ENCODE measurements around the gene ST6GALNAC6.

- TF ChIP-seq, protein P1, sequence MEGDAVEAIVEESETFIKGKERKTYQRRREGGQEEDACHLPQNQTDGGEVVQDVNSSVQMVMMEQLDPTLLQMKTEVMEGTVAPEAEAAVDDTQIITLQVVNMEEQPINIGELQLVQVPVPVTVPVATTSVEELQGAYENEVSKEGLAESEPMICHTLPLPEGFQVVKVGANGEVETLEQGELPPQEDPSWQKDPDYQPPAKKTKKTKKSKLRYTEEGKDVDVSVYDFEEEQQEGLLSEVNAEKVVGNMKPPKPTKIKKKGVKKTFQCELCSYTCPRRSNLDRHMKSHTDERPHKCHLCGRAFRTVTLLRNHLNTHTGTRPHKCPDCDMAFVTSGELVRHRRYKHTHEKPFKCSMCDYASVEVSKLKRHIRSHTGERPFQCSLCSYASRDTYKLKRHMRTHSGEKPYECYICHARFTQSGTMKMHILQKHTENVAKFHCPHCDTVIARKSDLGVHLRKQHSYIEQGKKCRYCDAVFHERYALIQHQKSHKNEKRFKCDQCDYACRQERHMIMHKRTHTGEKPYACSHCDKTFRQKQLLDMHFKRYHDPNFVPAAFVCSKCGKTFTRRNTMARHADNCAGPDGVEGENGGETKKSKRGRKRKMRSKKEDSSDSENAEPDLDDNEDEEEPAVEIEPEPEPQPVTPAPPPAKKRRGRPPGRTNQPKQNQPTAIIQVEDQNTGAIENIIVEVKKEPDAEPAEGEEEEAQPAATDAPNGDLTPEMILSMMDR (IDR thresholded peaks at IDR 0.05; ENCODE audit: poor library complexity, severe bottlenecking): no peak
- no peak for TF ChIP-seq RAD21 (conservative IDR thresholded peaks at IDR 0.05)
- no peak for TF ChIP-seq EZH2 (IDR thresholded peaks at IDR 0.05; ENCODE audit: borderline replicate concordance, insufficient read depth, low read length, poor library complexity, severe bottlenecking)
- TF ChIP-seq SMC3 (conservative IDR thresholded peaks at IDR 0.05; ENCODE audit: poor library complexity): no peak
- no peak for TF ChIP-seq POLR2AphosphoS5 (IDR thresholded peaks at IDR 0.05)
- TF ChIP-seq EP300 (conservative IDR thresholded peaks at IDR 0.05; ENCODE audit: poor library complexity, severe bottlenecking): no peak
- TF ChIP-seq MXI1 (conservative IDR thresholded peaks at IDR 0.05; ENCODE audit: poor library complexity, severe bottlenecking): no peak
- TF ChIP-seq TAF1 (IDR thresholded peaks at IDR 0.05; ENCODE audit: low read depth): no peak
These were observed 25.5 kb upstream of the ST6GALNAC6 start for GRCh38 chr9:127924736-127925444.

Data from neural cell (in vitro differentiated cells).